ENCODE measurements around the gene FAXDC2.
"Not testable (repeated sequence)": the region's sequence is repeated elsewhere in the genome, so short reads cannot be mapped to it uniquely, and the experiment has no call there.

The FAXDC2 gene

DNA sequence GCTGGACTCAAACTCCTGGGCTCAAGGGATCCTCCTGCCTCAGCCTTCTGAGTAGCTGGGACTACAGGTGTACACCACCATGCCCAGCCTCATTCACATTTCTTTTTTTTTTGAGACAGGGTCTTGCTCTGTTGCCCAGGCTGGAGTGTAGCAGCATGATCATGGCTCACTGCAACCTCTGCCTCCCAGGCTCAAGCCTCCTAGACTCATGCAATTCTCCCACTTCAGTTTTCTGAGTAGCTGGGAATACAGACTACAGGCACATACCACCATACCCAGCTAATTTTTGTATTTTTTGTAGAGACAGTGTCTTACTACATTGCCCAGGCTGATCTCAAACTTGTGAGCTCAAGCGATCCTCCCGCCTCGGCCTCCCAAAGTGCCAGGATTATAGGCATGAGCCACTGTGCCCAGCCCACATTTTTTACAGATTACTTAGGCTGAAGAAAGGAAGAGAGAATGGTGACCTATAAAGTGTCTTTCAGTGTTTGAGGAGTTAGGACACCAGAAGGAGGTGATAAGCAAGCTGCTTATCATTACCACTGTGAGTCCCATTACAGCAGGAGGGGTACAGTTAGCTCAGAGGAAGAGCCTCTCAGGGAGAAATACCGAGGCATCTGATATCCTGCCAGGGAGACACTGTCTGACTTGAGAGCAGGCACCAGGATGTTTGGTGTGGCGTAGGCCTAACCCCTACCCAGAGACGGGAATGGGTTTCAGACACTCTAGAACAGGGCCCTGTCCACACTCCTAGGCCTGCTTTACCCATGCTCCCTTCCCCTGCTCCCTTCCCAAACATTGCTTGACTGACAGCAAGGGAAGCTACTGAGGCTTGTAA, 9.7 kb downstream of the FAXDC2 start:
- TF ChIP-seq, protein P1, sequence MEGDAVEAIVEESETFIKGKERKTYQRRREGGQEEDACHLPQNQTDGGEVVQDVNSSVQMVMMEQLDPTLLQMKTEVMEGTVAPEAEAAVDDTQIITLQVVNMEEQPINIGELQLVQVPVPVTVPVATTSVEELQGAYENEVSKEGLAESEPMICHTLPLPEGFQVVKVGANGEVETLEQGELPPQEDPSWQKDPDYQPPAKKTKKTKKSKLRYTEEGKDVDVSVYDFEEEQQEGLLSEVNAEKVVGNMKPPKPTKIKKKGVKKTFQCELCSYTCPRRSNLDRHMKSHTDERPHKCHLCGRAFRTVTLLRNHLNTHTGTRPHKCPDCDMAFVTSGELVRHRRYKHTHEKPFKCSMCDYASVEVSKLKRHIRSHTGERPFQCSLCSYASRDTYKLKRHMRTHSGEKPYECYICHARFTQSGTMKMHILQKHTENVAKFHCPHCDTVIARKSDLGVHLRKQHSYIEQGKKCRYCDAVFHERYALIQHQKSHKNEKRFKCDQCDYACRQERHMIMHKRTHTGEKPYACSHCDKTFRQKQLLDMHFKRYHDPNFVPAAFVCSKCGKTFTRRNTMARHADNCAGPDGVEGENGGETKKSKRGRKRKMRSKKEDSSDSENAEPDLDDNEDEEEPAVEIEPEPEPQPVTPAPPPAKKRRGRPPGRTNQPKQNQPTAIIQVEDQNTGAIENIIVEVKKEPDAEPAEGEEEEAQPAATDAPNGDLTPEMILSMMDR (IDR thresholded peaks at IDR 0.05; ENCODE audit: unreplicated experiment in 3 of 3), result no peak
- no peaks in the 10 kb centered on the region for H3K27me3 Mint-ChIP-seq (ENCODE audit: low read depth)

DNA sequence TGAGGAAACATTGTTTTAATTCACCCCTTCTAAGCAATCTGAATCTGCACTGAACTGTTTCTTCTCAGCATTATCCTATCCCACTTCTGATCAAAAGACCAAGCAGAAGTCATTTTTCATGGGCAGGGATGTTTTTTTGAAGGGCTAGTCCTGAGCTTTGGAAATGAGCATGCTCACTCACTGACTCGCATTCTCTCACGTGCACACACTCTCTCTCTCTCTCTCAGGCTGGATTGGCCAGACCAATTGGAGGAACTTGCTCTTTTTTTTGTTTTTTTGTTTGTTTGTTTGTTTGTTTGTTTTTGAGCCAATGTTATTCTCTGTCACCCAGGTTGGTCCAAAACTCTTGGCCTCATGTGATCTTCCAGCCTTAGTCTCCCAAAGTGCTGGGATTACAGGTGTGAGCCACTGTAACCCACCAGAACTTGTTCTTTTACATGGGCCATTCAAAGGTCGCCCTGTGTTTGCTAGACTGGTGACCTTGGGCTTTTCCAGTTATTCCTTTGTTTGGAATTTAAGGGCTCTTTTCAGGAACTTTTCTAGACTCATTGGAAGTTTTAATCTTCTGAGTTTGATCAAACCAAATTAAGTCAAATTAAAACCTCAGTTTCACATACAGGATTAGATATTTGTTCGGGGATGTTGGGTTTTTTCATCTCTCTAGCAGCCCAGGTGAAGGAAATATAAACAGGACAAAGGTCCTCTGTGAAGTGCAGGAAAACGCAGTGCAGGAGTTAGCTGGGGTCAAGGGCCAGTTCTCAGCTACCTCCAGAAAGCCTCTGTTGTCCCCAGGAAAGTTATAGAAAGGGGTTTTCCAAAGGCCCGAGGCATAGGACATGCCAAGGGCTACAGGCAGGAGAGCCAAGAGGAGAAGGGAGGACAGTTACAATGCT, 13.1 kb downstream of the FAXDC2 start:
- Mint-ChIP-seq H3K27me3 (ENCODE audit: low read depth) (no peaks in the 10 kb centered on the region), H3K36me3 (ENCODE audit: low read depth) (peaks cover 24% of the 10 kb centered on the region), H3K27ac (peak overlapping the region in 1 of 3 experiments; percentile 52), H3K9me3 (no peaks in the 10 kb centered on the region), H3K4me1 (peaks cover 5% of the 10 kb centered on the region), H3K4me3 (no peak overlapping the region)
- TF ChIP-seq, protein P1 (IDR thresholded peaks at IDR 0.05; ENCODE audit: unreplicated experiment in 3 of 3), result no peak

More for the DNA sequence above, 9.7 kb downstream of the FAXDC2 start:
- Mint-ChIP-seq H3K4me3 (no peak overlapping the region), H3K27ac (no peak overlapping the region), H3K4me1 (no peaks in the 10 kb centered on the region), H3K36me3 (ENCODE audit: low read depth) (peaks cover 21% of the 10 kb centered on the region), H3K9me3 (no peaks in the 10 kb centered on the region)

GRCh38 chr5:154836225-154836624, 14.2 kb downstream of the FAXDC2 start:
- H3K4me1 Mint-ChIP-seq, result peaks cover 7% of the 10 kb centered on the region
- no peaks in the 10 kb centered on the region for H3K9me3 Mint-ChIP-seq
- no peaks in the 10 kb centered on the region for H3K27me3 Mint-ChIP-seq (ENCODE audit: low read depth)
- no peak overlapping the region for H3K4me3 Mint-ChIP-seq
- peaks cover 29% of the 10 kb centered on the region for H3K36me3 Mint-ChIP-seq (ENCODE audit: low read depth)
- H3K27ac Mint-ChIP-seq, result no peak overlapping the region
- TF ChIP-seq, protein P1 (IDR thresholded peaks at IDR 0.05; ENCODE audit: unreplicated experiment in 3 of 3), result no peak

DNA sequence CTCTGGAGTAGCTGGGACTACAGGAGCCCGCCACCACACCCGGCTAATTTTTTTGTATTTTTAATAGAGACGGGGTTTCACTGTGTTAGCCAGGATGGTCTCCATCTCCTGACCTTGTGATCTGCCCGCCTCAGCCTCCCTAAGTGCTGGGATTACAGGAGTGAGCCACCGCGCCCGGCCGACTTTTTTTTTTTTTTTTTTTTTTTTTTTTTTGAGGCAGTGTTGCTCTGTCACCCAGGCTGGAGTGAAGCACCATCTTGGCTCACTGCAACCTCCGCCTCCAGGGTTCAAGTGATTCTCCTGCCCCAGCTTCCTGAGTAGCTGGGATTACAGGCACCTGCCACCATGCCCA, 14.7 kb downstream of the FAXDC2 start:
- not testable (repeated sequence) for H3K27me3 Mint-ChIP-seq (ENCODE audit: low read depth); H3K4me3 Mint-ChIP-seq; H3K9me3 Mint-ChIP-seq; H3K27ac Mint-ChIP-seq
- peaks cover 12% of the 10 kb centered on the region for H3K4me1 Mint-ChIP-seq
- H3K36me3 Mint-ChIP-seq (ENCODE audit: low read depth), result peaks cover 33% of the 10 kb centered on the region

GRCh38 chr5:154834053-154834452, 16.4 kb downstream of the FAXDC2 start:
- H3K4me1 Mint-ChIP-seq, result peaks cover 27% of the 10 kb centered on the region
- H3K27ac Mint-ChIP-seq, result no peak overlapping the region
- H3K9me3 Mint-ChIP-seq, result no peaks in the 10 kb centered on the region
- H3K4me3 Mint-ChIP-seq, result no peak overlapping the region
- TF ChIP-seq, protein P1 (IDR thresholded peaks at IDR 0.05; ENCODE audit: unreplicated experiment in 3 of 3), result no peak
- H3K36me3 Mint-ChIP-seq (ENCODE audit: low read depth), result peaks cover 39% of the 10 kb centered on the region
- H3K27me3 Mint-ChIP-seq (ENCODE audit: low read depth), result no peaks in the 10 kb centered on the region

- not testable (repeated sequence) for H3K27ac Mint-ChIP-seq; H3K27me3 Mint-ChIP-seq (ENCODE audit: low read depth); H3K9me3 Mint-ChIP-seq; H3K4me3 Mint-ChIP-seq
- Mint-ChIP-seq H3K4me1 (peaks cover 27% of the 10 kb centered on the region), H3K36me3 (ENCODE audit: low read depth) (peaks cover 34% of the 10 kb centered on the region)
Measured at GRCh38 chr5:154832804-154833203, 17.6 kb downstream of the FAXDC2 start.
